A673 (cell line): ENCODE data around the gene ISCA2. TPM values are rescaled to one million over a fixed set of nuclear protein-coding genes. Genes with fewer than 3 reads are reported as not detected.

Experiments used
- BruUV-seq: library from RNA; stranded (reverse); fragments of 400-500 nt; replicated peaks from 2 replicates; lab custom pipeline; 2021; lab: Mats Ljungman, UMichigan
- CTCF ChIA-PET: fragments of 300-600 bp; sonication (Branson Sonifier 250); formaldehyde crosslinking; loops from one replicate; lab custom pipeline; 2022; ENCODE audit warnings: antibody characterized with exemption; lab: Charles Lee
- POLR2A ChIA-PET: fragments of 300-600 bp; sonication (Branson Sonifier 250); formaldehyde crosslinking; loops from one replicate; lab custom pipeline; 2022; ENCODE audit warnings: antibody characterized with exemption; ENCODE audit not compliant: low non-redundant PET; lab: Charles Lee
- DNase-seq: peaks from one replicate; pipeline ENCODE4 v3.0.0-alpha.2; 2015; ENCODE audit warnings: low spot score
- H3K27ac ChIP-seq: fragments of 200-600 bp; sonication (generic); 2 replicates; pipeline ENCODE4 v1.5.1; 2016; ENCODE audit warnings: mixed run types, low read depth, mild to moderate bottlenecking, mixed read lengths, antibody characterized with exemption, low read length; ENCODE audit not compliant: poor library complexity, severe bottlenecking
- H3K27me3 ChIP-seq: fragments of 200-600 bp; sonication (generic); replicated peaks from 2 replicates; pipeline ENCODE4 v1.6.1; 2017; ENCODE audit warnings: mixed run types, low read depth, mild to moderate bottlenecking, mixed read lengths, antibody characterized with exemption, low read length; ENCODE audit not compliant: insufficient read depth, poor library complexity
- H3K36me3 ChIP-seq: fragments of 200-600 bp; sonication (generic); 2 replicates; pipeline ENCODE4 v1.6.1; 2016; ENCODE audit warnings: mixed run types, mild to moderate bottlenecking, mixed read lengths, antibody characterized with exemption, low read length; ENCODE audit not compliant: insufficient read depth, poor library complexity, severe bottlenecking
- H3K4me1 ChIP-seq: fragments of 200-600 bp; sonication (generic); 2 replicates; pipeline ENCODE4 v1.6.1; 2017; ENCODE audit warnings: mixed run types, mild to moderate bottlenecking, mixed read lengths, antibody characterized with exemption, low read length; ENCODE audit not compliant: insufficient read depth, poor library complexity, severe bottlenecking
- H3K4me3 ChIP-seq: fragments of 200-600 bp; sonication (generic); 2 replicates; pipeline ENCODE4 v1.5.1; 2016; ENCODE audit warnings: low read depth, mixed run types, mild to moderate bottlenecking, mixed read lengths, low read length; ENCODE audit not compliant: poor library complexity, severe bottlenecking
- H3K9me3 ChIP-seq: fragments of 200-600 bp; sonication (generic); 2 replicates; pipeline ENCODE4 v1.6.1; 2016; ENCODE audit warnings: mixed run types, low read depth, mild to moderate bottlenecking, mixed read lengths, antibody characterized with exemption, low read length; ENCODE audit not compliant: poor library complexity, severe bottlenecking
- CTCF ChIP-seq: fragments of 300-800, 200-600 bp; sonication (generic); conservative IDR thresholded peaks from 2 replicates; pipeline ENCODE4 v1.5.1; 2017; ENCODE audit warnings: low read depth, mild to moderate bottlenecking, antibody characterized with exemption, low read length, moderate library complexity, mixed read lengths
- EZH2 ChIP-seq: fragments of 200-600 bp; sonication (generic); IDR thresholded peaks from 2 replicates; pipeline ENCODE4 v1.6.1; 2017; ENCODE audit warnings: borderline replicate concordance, low read depth, mild to moderate bottlenecking, mixed read lengths, antibody characterized with exemption, low read length; ENCODE audit not compliant: poor library complexity, severe bottlenecking
- intact Hi-C: fragments of 100-400 bp; cut with micrococcal nuclease; formaldehyde crosslinking; loops from one replicate; pipeline ENCODE4 v1.10.0; 2022; ENCODE audit not compliant: unreplicated experiment
- total RNA-seq: library from RNA; stranded (reverse); gene quantifications from 2 replicates; pipeline ENCODE4 v1.2.3, GENCODE V29; 2021

Gene ISCA2
- total RNA-seq, 1 experiment from 2014 or later: 25.5 TPM

GRCh38 chr14:74478996-74479635 lies 14.4 kb upstream of the ISCA2 start:
- no peaks in the 10 kb centered on the region for H3K36me3 ChIP-seq
- ChIA-PET CTCF (interaction anchor here (0.6 kb wide), 1 partner anchor 155 kb away, joined by 3 read pairs; no protein-coding TSS in a partner anchor), POLR2A (no interaction called here)
- TF ChIP-seq CTCF (peak; percentile 55), EZH2 (no peak)
- BruUV-seq: no TSS peak
- no peak overlapping the region for H3K27ac ChIP-seq
- H3K27me3 ChIP-seq: no peaks in the 10 kb centered on the region
- no peak overlapping the region for H3K4me3 ChIP-seq
- intact Hi-C loops: loop anchor here (2.0 kb wide), 1 partner anchor 116 kb away; no protein-coding TSS in a partner anchor
- H3K4me1 ChIP-seq: no peaks in the 10 kb centered on the region
- H3K9me3 ChIP-seq: no peaks in the 10 kb centered on the region
- peak; percentile 21 for DNase-seq

GRCh38 chr14:74480046-74480445 lies 13.5 kb upstream of the ISCA2 start:
- no TSS peak for BruUV-seq
- Histone ChIP-seq H3K4me1 (no peaks in the 10 kb centered on the region), H3K4me3 (no peak overlapping the region), H3K27ac (no peak overlapping the region), H3K36me3 (no peaks in the 10 kb centered on the region), H3K9me3 (no peaks in the 10 kb centered on the region), H3K27me3 (no peaks in the 10 kb centered on the region)
- ChIA-PET CTCF (no interaction called here), POLR2A (no interaction called here)
- intact Hi-C loops: no loop called here
- TF ChIP-seq EZH2: no peak
- no peak for TF ChIP-seq CTCF
- DNase-seq: no peak

- no peaks in the 10 kb centered on the region for H3K4me1 ChIP-seq
- CTCF ChIA-PET: no interaction called here
- POLR2A ChIA-PET: no interaction called here
- BruUV-seq: no TSS peak
- TF ChIP-seq CTCF (no peak), EZH2 (no peak)
- no peak for DNase-seq
- no peak overlapping the region for H3K27ac ChIP-seq
- no peaks in the 10 kb centered on the region for H3K27me3 ChIP-seq
- no peak overlapping the region for H3K4me3 ChIP-seq
- H3K36me3 ChIP-seq: no peaks in the 10 kb centered on the region
- no peaks in the 10 kb centered on the region for H3K9me3 ChIP-seq
- intact Hi-C loops: no loop called here
These were observed 11.0 kb upstream of the ISCA2 start for GRCh38 chr14:74482571-74482970.
